ENCODE data around the gene GINS3.

Gene GINS3

DNA sequence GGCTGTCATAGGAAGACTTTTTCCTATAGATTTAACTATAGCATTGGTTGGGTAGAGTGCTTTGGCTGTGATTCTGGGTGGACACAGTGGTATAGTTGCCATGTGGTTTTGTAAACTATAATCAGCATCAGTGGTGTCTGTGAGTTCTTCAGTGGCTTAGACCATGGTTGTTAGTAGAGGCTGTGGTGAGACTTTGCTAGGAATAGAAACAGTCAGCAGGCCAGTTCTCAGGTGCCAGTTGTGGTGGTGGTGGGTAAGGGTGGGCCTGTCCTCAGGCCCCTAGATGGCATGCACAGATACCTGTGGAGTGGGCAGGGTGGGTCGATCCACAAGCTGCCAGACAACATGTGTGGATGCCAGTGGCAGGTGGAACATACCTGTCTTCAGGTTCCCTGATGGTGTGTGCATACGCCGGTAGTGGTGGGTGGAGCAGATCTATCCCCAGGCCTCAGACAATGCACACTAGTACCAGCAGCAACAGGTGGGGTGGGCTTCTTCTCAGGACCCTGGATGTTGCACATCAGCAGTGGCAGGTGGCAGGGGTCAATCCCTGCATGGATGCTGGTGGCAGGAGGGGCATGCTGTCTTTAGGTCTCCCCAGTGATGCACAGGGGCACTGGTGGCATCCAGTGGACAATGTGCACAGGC, 28.4 kb upstream of the GINS3 start:
- H3K36me3 ChIP-seq (ENCODE audit: insufficient read depth, low read length) = no peaks in the 10 kb centered on the region
- DNase-seq (ENCODE audit: low read depth, low spot score) = no peak
- TF ChIP-seq FOXP2 (optimal IDR thresholded peaks at IDR 0.05; ENCODE audit: control extremely low read depth, extremely low read length, insufficient read depth) = no peak
- no peak for TF ChIP-seq POLR2AphosphoS5 (IDR thresholded peaks at IDR 0.05; ENCODE audit: borderline replicate concordance, low read depth, low read length)
- no peak for TF ChIP-seq EZH2 (IDR thresholded peaks at IDR 0.05)
- H3K4me3 ChIP-seq = no peak overlapping the region
- H3K27ac ChIP-seq = no peak overlapping the region
- no peaks in the 10 kb centered on the region for H3K9me3 ChIP-seq (ENCODE audit: low read depth, low read length)
- no peak overlapping the region for H3K9ac ChIP-seq (ENCODE audit: insufficient read length)

GRCh38 chr16:58365623-58366022, 26.6 kb upstream of the GINS3 start:
- no peak for DNase-seq (ENCODE audit: low read depth, low spot score)
- no peaks in the 10 kb centered on the region for H3K36me3 ChIP-seq (ENCODE audit: insufficient read depth, low read length)
- no peaks in the 10 kb centered on the region for H3K9me3 ChIP-seq (ENCODE audit: low read depth, low read length)
- no peak overlapping the region for H3K9ac ChIP-seq (ENCODE audit: insufficient read length)
- TF ChIP-seq FOXP2 (optimal IDR thresholded peaks at IDR 0.05; ENCODE audit: control extremely low read depth, extremely low read length, insufficient read depth) = no peak
- TF ChIP-seq EZH2 (IDR thresholded peaks at IDR 0.05) = no peak
- TF ChIP-seq POLR2AphosphoS5 (IDR thresholded peaks at IDR 0.05; ENCODE audit: borderline replicate concordance, low read depth, low read length) = no peak
- H3K4me3 ChIP-seq = no peak overlapping the region
- H3K27ac ChIP-seq = no peak overlapping the region

DNA sequence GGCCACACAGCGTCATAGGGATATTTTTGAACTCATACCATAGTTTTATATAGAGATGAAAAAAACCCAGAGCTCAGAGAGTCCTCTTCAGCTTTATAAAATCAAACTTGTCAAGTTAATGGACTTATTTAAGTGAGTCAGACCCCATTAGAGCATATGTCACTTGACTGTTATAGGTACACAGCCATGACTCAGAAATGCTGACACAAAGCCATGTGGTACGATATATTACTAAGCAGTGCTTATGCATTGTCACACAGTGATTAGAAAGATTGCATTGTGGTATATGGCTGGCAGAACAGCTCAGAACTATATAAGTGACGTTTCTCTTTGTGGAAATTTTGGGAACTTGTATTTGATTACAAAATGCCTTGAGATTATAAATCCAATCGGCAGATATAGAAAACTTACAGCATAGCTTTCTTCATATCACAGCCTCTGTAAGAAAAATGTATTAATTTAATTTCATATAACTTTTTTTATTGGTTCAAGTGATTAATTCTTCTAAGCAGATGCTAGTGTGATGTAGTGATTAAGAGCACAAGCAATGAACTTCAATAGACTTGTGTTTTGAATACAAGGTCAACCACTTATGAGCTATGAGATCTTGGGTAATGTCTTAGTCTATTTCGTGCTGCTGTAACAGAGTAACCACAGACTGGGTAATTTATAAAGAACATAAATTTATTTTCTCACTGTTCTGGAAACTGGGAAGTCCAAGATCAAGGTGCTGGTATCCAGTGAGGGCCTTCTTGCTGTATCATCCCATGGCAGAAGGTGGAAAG, 25.8 kb upstream of the GINS3 start:
- H3K9me3 ChIP-seq (ENCODE audit: low read depth, low read length) = no peaks in the 10 kb centered on the region
- H3K36me3 ChIP-seq (ENCODE audit: insufficient read depth, low read length) = no peaks in the 10 kb centered on the region
- no peak for DNase-seq (ENCODE audit: low read depth, low spot score)
- H3K9ac ChIP-seq (ENCODE audit: insufficient read length) = no peak overlapping the region
- H3K4me3 ChIP-seq = no peak overlapping the region
- TF ChIP-seq POLR2AphosphoS5 (IDR thresholded peaks at IDR 0.05; ENCODE audit: borderline replicate concordance, low read depth, low read length) (no peak), EZH2 (IDR thresholded peaks at IDR 0.05) (no peak), FOXP2 (optimal IDR thresholded peaks at IDR 0.05; ENCODE audit: control extremely low read depth, extremely low read length, insufficient read depth) (no peak)
- no peak overlapping the region for H3K27ac ChIP-seq

DNA sequence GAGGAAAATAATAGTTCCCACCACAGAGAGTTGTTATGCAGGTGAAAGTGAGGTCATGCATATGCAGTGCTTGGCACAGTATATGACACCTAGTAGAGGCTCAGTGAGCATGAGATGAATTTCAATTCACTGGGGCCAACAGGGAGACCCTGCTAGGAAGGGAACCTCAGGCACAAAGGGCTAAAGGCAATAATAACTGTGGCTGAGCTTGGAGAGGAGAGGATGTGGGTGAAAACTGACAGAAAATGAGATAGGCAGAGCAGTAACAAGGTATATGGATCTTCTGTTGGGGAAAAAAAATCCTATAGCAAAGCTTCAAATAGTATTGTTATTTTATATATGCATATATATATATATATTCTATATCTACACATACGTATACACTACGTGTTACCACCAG, 25.0 kb upstream of the GINS3 start:
- no peak for DNase-seq (ENCODE audit: low read depth, low spot score)
- no peaks in the 10 kb centered on the region for H3K9me3 ChIP-seq (ENCODE audit: low read depth, low read length)
- no peak for TF ChIP-seq EZH2 (IDR thresholded peaks at IDR 0.05)
- no peak for TF ChIP-seq POLR2AphosphoS5 (IDR thresholded peaks at IDR 0.05; ENCODE audit: borderline replicate concordance, low read depth, low read length)
- no peak for TF ChIP-seq FOXP2 (optimal IDR thresholded peaks at IDR 0.05; ENCODE audit: control extremely low read depth, extremely low read length, insufficient read depth)

DNA sequence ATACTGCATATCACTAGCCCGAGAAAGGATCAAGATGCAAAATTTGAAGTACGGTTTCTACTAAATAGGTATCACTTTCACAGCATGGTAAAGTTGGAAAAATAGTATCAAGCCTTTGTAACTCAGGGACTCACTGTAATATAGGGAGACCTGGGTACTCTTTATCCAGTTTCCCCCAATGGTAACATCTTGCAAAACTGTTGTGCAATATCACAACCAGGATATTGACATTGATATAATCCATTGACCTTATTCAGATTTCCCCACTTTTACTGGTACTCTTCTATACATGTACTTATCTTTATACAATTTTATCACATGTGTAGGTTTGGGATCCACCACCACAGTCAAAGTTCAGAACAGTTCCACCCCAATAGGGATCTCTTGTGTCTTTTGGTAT, 20.4 kb upstream of the GINS3 start:
- Histone ChIP-seq H3K27ac (no peak overlapping the region), H3K9ac (ENCODE audit: insufficient read length) (no peak overlapping the region), H3K4me3 (no peak overlapping the region), H3K36me3 (ENCODE audit: insufficient read depth, low read length) (no peaks in the 10 kb centered on the region), H3K9me3 (ENCODE audit: low read depth, low read length) (no peaks in the 10 kb centered on the region)
- no peak for DNase-seq (ENCODE audit: low read depth, low spot score)
- no peak for TF ChIP-seq FOXP2 (optimal IDR thresholded peaks at IDR 0.05; ENCODE audit: control extremely low read depth, extremely low read length, insufficient read depth)
- no peak for TF ChIP-seq EZH2 (IDR thresholded peaks at IDR 0.05)
- no peak for TF ChIP-seq POLR2AphosphoS5 (IDR thresholded peaks at IDR 0.05; ENCODE audit: borderline replicate concordance, low read depth, low read length)

More for the DNA sequence above, 25.0 kb upstream of the GINS3 start:
- Histone ChIP-seq H3K36me3 (ENCODE audit: insufficient read depth, low read length) (no peaks in the 10 kb centered on the region), H3K27ac (no peak overlapping the region), H3K4me3 (no peak overlapping the region), H3K9ac (ENCODE audit: insufficient read length) (no peak overlapping the region)

DNA sequence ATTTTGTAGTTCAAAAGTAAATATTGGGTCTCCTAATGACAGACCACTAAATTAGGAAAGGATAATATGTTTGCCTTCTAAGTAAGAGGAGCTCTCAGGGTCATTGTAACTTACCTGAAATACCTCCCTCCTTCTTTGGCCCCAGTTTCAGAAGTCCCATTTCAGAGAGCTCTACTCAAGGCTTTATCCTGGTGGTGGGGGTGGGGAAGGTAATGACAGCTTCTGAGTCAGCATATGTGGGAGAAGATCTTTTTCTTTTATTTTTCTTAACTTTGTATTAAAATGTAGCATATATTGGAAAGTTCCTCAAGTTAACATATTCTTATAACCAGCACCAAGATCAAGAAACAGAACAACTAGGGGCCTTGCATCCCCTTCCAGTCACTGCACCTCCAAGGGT, 16.9 kb upstream of the GINS3 start:
- no peak overlapping the region for H3K4me3 ChIP-seq
- TF ChIP-seq FOXP2 (optimal IDR thresholded peaks at IDR 0.05; ENCODE audit: control extremely low read depth, extremely low read length, insufficient read depth) = no peak

DNA sequence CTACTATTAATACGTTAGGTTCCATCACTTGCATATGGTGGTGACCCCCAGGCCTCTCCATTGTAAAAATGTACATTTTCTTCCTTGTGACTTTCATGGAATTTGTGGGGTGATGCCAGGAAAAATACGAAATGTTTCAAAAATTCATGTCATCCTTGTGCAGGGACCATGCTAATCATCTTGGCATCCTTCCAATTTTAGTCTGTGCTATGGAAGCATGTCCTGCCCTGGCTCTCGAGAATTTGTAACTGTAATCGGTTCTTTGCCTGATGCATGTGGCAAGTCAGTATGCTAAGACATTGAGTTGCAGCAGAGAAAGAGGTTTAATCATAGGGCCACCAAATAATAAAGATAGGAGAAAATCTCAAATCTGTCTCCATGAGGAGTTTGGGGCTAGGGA, 14.3 kb upstream of the GINS3 start:
- H3K9ac ChIP-seq (ENCODE audit: insufficient read length) = no peak overlapping the region
- H3K36me3 ChIP-seq (ENCODE audit: insufficient read depth, low read length) = no peaks in the 10 kb centered on the region
- H3K27ac ChIP-seq = no peak overlapping the region
- TF ChIP-seq EZH2 (IDR thresholded peaks at IDR 0.05) (no peak), POLR2AphosphoS5 (IDR thresholded peaks at IDR 0.05; ENCODE audit: borderline replicate concordance, low read depth, low read length) (no peak), FOXP2 (optimal IDR thresholded peaks at IDR 0.05; ENCODE audit: control extremely low read depth, extremely low read length, insufficient read depth) (no peak)
- H3K9me3 ChIP-seq (ENCODE audit: low read depth, low read length) = no peaks in the 10 kb centered on the region
- DNase-seq (ENCODE audit: low read depth, low spot score) = no peak
- no peak overlapping the region for H3K4me3 ChIP-seq

More for the DNA sequence above, 16.9 kb upstream of the GINS3 start:
- H3K36me3 ChIP-seq (ENCODE audit: insufficient read depth, low read length) = no peaks in the 10 kb centered on the region
- no peak for DNase-seq (ENCODE audit: low read depth, low spot score)
- no peak overlapping the region for H3K9ac ChIP-seq (ENCODE audit: insufficient read length)
- no peak overlapping the region for H3K27ac ChIP-seq
- no peaks in the 10 kb centered on the region for H3K9me3 ChIP-seq (ENCODE audit: low read depth, low read length)

GRCh38 chr16:58378401-58378800, 13.9 kb upstream of the GINS3 start:
- no peaks in the 10 kb centered on the region for H3K36me3 ChIP-seq (ENCODE audit: insufficient read depth, low read length)
- DNase-seq (ENCODE audit: low read depth, low spot score) = no peak
- no peak overlapping the region for H3K27ac ChIP-seq
- TF ChIP-seq FOXP2 (optimal IDR thresholded peaks at IDR 0.05; ENCODE audit: control extremely low read depth, extremely low read length, insufficient read depth) = no peak
- no peak for TF ChIP-seq EZH2 (IDR thresholded peaks at IDR 0.05)
- no peak for TF ChIP-seq POLR2AphosphoS5 (IDR thresholded peaks at IDR 0.05; ENCODE audit: borderline replicate concordance, low read depth, low read length)
- H3K9ac ChIP-seq (ENCODE audit: insufficient read length) = no peak overlapping the region
- no peaks in the 10 kb centered on the region for H3K9me3 ChIP-seq (ENCODE audit: low read depth, low read length)
- no peak overlapping the region for H3K4me3 ChIP-seq
